HG02885 (cell line): ENCODE results near the gene ANXA3.

Source experiments
- ATAC-seq: cut with Tn5 transposase; IDR thresholded peaks from one replicate; pipeline ENCODE4 v1.9.1; 2021; ENCODE audit warnings: mild to moderate bottlenecking; ENCODE audit not compliant: unreplicated experiment, poor library complexity

The ANXA3 gene

DNA sequence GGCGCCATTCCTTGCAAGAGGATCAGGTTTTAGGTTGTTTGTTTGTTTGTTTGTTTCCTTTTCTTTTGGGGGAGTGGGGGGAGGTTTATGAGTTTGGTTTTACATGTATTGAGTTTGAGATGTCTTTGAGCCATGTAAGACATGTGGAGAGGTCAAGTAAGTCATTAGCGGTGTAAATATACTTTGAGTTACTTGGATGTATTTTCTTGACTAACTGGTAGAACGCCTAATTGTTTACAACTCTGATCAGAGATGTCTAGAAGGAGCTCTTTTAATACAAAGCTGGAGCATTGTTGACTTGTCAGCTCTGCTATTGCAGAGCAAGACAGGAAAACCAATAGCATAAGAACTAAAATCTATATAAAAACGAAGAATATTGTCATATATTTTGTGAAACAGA, 57.1 kb downstream of the ANXA3 start:
- ATAC-seq, result no peak

- no peak for ATAC-seq
Observed at GRCh38 chr4:78609580-78609979, 58.0 kb downstream of the ANXA3 start.

GRCh38 chr4:78610546-78611214, 59.1 kb downstream of the ANXA3 start:
- ATAC-seq, result peak; percentile 36

- ATAC-seq, result no peak
Observed at GRCh38 chr4:78611215-78611558, 59.6 kb downstream of the ANXA3 start.

DNA sequence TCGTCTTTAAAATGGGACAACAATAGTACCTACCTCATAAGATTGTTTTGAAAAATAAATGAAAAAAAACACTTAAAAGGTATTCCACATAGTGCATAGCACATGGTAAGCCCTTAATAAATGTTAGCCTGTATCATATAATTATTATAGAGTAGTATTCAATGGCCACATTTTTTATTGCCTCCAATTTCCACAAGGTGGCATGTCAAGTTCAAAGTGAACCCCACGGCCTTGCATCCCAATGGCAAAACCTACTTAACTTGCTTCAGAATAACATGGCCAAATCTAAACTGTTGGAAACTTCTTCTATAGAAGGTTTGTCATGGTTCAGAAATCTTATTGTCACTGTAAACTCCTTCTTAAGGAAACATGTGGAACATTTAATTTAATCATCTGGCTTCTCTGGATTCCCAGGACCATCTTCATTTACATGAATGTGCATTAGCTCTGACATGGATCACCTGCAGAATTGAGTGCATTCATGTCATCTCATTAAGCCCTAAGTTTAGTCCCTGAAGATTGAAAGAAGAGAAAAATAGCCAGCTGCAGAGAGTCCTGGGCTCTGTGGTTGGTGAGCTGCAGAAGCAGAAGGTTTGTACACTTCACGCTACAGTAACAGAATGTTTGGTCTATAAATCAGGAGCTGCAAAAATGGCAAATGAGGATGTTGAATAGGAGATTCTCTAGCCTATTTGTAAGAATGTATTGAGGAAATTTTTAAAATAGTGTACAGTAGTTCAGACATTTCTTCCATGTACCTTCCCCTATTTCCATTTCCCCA, 61.0 kb downstream of the ANXA3 start:
- ATAC-seq, result peak; percentile 40

DNA sequence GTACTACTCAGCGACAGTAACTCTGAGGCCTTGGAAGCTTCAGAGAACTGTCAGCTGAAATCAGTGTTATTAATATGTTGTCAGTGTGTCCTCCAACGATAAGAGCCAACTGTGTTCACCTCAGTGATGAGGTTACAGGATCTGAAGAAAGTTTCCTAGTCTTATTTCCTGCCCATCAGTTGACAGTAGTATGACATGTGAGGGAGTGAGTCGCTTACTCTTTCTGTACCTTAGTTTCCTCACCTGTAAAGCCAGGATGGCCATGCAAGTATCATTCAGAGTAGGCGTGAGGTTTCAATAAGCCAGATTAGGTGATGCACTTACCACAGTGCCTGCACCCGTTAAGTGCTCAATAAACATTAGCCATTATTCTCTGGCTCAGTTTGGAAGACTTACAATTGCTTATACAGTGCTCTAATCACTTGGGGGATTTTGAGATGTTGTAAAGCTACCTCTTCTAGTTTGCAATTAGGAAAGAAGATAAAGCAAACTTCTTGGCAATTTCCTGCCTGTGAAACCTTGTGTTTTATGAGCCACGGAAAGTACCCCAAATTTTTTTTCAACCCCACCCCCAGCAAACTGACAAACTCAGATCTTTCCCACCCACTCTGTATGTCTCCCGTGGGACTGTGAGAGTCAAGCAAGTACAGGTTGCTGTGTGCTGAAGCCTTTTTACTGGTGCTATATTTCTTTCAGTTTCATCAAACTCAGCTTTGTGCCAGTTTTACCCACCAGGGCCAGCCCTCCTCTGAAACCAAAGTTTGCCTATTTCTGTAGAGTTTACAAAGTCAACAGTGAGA, 62.2 kb downstream of the ANXA3 start:
- ATAC-seq, result peak; percentile 73

- no peak for ATAC-seq
Observed at GRCh38 chr4:78616046-78616498, 64.5 kb downstream of the ANXA3 start.

DNA sequence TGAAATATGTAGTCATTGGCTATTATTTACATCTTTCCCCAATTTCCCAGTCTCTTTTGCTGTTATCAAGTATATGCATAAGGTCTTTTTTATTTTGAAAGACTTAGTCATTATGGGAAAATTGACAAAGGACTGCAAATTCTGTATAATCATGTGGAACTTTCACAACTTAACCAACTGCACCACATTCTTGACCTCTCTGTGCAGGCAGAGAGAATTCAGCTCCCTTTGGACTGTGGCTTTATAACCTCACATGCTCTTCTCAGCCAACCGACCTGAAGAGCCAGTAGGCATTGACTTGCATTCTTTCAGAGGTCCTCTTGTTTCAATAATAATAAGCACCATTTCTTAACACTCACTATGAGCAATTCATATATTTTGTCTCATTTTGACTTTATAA, 66.9 kb downstream of the ANXA3 start:
- no peak for ATAC-seq

DNA sequence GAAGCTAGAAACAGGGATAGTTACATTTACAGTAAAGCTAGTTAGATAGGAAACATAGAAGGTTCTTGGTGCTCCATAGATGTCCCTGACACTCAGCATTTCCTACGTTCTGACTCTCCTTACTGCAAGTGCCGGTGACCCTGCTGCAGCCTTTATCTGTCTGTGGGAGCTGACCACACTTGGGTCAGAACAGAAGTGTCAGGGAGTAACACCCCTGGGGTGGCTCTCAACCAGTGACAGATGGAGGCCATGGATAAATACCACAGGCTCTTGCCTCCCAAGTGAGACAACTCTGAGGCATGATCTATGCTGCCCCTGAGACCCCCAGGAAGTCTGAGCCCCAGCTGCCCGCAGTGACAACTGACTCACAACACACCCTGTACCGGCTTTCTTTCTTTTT, 69.8 kb downstream of the ANXA3 start:
- no peak for ATAC-seq

- ATAC-seq, result no peak
Observed at GRCh38 chr4:78622253-78622979, 70.8 kb downstream of the ANXA3 start.

- ATAC-seq, result no peak
Observed at GRCh38 chr4:78624048-78624447, 72.5 kb downstream of the ANXA3 start.

GRCh38 chr4:78625073-78625472, 73.5 kb downstream of the ANXA3 start:
- ATAC-seq, result peak; percentile 63

GRCh38 chr4:78627046-78627965, 75.7 kb downstream of the ANXA3 start:
- ATAC-seq, result peak; percentile 42

GRCh38 chr4:78627966-78628678, 76.6 kb downstream of the ANXA3 start:
- ATAC-seq, result no peak

DNA sequence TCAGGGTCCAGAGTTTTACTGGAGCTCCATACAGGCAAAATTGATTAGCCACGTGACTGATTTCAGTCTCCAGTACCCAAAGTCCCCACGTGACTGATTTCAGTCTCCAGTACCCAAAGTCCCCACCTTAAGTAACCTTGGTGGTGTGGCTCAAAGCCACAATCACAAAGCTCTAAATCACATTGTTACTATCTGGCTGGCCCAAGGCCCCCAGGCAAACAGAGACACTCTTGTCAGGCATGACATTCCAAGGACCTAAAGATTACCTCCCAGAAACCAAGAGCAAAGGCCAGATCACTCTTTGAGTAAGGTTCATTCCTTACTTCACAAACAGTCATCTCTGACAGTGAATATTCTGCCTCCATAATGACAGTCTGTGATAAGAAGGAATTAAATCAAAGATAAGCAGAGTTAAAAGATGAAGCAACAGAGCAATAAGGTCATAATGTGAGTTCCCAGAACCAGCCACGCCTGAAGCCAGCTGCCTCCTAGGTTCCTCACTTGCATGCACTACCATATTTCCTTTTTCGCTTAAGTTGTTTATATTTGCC, 78.5 kb downstream of the ANXA3 start:
- no peak for ATAC-seq

GRCh38 chr4:78630615-78631014, 79.0 kb downstream of the ANXA3 start:
- ATAC-seq, result no peak

- ATAC-seq, result no peak
Observed at GRCh38 chr4:78634011-78634664, 82.6 kb downstream of the ANXA3 start.
